ENCODE results near the gene UBXN7. TPM values are rescaled to one million over a fixed set of nuclear protein-coding genes. Genes with fewer than 3 reads are reported as not detected.

Gene UBXN7
- total RNA-seq, 4 donors from 2014 or later = 4.2 to 8.0 (median 5.4) TPM

DNA sequence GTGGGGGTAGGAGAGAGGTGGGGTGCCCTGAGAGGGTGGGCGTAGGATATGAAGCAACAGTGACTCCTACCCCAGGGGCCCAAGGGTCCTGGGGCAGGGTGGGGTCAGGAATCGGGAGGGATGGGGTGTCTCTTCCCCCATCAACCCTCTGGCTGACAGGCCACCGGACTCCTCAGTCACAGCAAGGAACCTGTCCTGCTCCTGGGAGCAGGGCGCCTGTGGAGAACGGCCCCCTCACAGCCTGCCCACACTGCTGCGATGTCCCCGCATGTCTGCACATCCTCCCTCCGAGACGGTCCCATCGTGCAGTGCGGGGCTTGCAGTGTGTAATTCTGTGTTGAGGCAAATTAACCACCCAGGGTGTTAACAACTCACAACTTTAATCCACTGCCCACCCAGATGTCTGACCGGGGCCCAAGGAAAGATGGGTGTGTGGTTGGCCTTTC lies 96.7 kb downstream of the UBXN7 start:
- H3K36me3 ChIP-seq = no peaks in the 10 kb centered on the region
- H3K9me3 ChIP-seq = no peaks in the 10 kb centered on the region
- DNase-seq (no peak), ATAC-seq (no peak)
- H3K4me3 ChIP-seq = no peak overlapping the region
- in situ Hi-C loops (cut with MboI; ENCODE audit: low sequenced_read_pairs in 4 of 4) (no loop called here), intact Hi-C loops (cut with DNase I; ENCODE audit: low total_unique reads) (no loop called here)
- no peak overlapping the region for H3K27ac ChIP-seq
- H3K27me3 ChIP-seq = peaks cover 0 to 4% (median 2%) of the 10 kb centered on the region in 3 donors
- TF ChIP-seq POLR2A (IDR thresholded peaks at IDR 0.05) = no peak
- TF ChIP-seq, protein P1, sequence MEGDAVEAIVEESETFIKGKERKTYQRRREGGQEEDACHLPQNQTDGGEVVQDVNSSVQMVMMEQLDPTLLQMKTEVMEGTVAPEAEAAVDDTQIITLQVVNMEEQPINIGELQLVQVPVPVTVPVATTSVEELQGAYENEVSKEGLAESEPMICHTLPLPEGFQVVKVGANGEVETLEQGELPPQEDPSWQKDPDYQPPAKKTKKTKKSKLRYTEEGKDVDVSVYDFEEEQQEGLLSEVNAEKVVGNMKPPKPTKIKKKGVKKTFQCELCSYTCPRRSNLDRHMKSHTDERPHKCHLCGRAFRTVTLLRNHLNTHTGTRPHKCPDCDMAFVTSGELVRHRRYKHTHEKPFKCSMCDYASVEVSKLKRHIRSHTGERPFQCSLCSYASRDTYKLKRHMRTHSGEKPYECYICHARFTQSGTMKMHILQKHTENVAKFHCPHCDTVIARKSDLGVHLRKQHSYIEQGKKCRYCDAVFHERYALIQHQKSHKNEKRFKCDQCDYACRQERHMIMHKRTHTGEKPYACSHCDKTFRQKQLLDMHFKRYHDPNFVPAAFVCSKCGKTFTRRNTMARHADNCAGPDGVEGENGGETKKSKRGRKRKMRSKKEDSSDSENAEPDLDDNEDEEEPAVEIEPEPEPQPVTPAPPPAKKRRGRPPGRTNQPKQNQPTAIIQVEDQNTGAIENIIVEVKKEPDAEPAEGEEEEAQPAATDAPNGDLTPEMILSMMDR (IDR thresholded peaks at IDR 0.05 in 4 of 5, conservative IDR thresholded peaks at IDR 0.05 in 1 of 5) = no peak
- peaks cover 0 to 4% of the 10 kb centered on the region in 2 donors for H3K4me1 ChIP-seq

DNA sequence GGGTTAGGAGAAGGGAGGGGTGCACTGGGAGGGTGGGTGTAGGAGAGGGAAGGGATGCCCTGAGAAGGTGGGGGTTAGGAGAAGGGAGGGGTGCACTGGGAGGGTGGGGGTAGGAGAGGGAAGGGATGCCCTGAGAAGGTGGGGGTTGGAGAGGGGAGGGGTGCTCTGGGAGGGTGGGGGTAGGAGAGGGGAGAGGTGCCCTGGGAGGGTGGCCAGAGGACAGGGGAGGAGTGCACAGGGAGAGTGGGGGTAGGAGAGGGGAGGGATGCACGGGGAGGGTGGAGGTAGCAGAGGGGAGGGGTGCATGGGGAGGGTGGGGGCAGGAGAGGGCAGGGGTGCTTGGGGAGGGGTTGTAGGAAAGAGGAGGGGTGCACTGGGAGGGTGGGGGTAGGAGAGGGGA lies 97.2 kb downstream of the UBXN7 start:
- Histone ChIP-seq H3K9me3 (no peaks in the 10 kb centered on the region), H3K36me3 (no peaks in the 10 kb centered on the region), H3K4me3 (no peak overlapping the region), H3K27me3 (peaks cover 0 to 4% (median 2%) of the 10 kb centered on the region in 3 donors), H3K27ac (no peak overlapping the region), H3K4me1 (peaks cover 0 to 4% of the 10 kb centered on the region in 2 donors)
- in situ Hi-C loops (cut with MboI; ENCODE audit: low sequenced_read_pairs in 4 of 4) (no loop called here), intact Hi-C loops (cut with DNase I; ENCODE audit: low total_unique reads) (no loop called here)
- TF ChIP-seq, protein P1 (IDR thresholded peaks at IDR 0.05 in 4 of 5, conservative IDR thresholded peaks at IDR 0.05 in 1 of 5) = no peak
- no peak for TF ChIP-seq POLR2A (IDR thresholded peaks at IDR 0.05)
- DNase-seq (no peak), ATAC-seq (no peak)

GRCh38 chr3:196332168-196332567 lies 100.1 kb downstream of the UBXN7 start:
- H3K4me3 ChIP-seq = no peak overlapping the region
- in situ Hi-C loops (cut with MboI; ENCODE audit: low sequenced_read_pairs in 4 of 4) (no loop called here), intact Hi-C loops (cut with DNase I; ENCODE audit: low total_unique reads) (no loop called here)
- peaks cover 0 to 4% (median 2%) of the 10 kb centered on the region in 3 donors for H3K27me3 ChIP-seq
- DNase-seq = peak in 1 of 2 donors; percentile 46
- no peaks in the 10 kb centered on the region for H3K9me3 ChIP-seq
- no peak for TF ChIP-seq POLR2A (IDR thresholded peaks at IDR 0.05)
- TF ChIP-seq, protein P1 (IDR thresholded peaks at IDR 0.05 in 4 of 5, conservative IDR thresholded peaks at IDR 0.05 in 1 of 5) = no peak
- no peak for ATAC-seq
- H3K4me1 ChIP-seq = peaks cover 0 to 4% of the 10 kb centered on the region in 2 donors
- no peak overlapping the region for H3K27ac ChIP-seq
- no peaks in the 10 kb centered on the region for H3K36me3 ChIP-seq

DNA sequence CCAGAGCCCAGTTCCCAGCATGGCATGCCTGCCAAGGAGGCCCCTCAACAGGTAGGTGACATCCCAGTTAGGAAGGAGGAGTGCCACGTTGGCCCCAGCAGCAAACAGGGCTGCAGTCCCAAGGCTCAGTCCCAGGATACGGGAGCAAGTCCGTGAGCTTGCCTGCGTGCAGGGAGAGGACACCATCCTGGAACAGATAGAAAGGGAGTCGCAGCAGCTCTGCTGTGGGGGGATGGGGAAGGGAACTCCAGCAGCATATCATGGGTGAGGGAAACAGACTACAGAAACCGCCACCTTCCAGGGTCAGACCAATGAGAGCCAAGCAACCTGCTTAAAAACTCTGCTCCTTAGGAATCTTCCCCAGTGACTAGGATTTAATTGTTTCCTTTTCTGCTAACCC lies 104.8 kb downstream of the UBXN7 start:
- no peaks in the 10 kb centered on the region for H3K27me3 ChIP-seq
- TF ChIP-seq POLR2A (IDR thresholded peaks at IDR 0.05) = no peak
- TF ChIP-seq, protein P1 (IDR thresholded peaks at IDR 0.05 in 4 of 5, conservative IDR thresholded peaks at IDR 0.05 in 1 of 5) = no peak
- no peaks in the 10 kb centered on the region for H3K9me3 ChIP-seq
- H3K4me1 ChIP-seq = peaks cover 0 to 3% of the 10 kb centered on the region in 2 donors
- ATAC-seq = no peak
- no peak overlapping the region for H3K27ac ChIP-seq
- in situ Hi-C loops (cut with MboI; ENCODE audit: low sequenced_read_pairs in 4 of 4) = no loop called here
- no peak for DNase-seq
- intact Hi-C loops (cut with DNase I; ENCODE audit: low total_unique reads) = no loop called here
- H3K36me3 ChIP-seq = no peaks in the 10 kb centered on the region
- no peak overlapping the region for H3K4me3 ChIP-seq

DNA sequence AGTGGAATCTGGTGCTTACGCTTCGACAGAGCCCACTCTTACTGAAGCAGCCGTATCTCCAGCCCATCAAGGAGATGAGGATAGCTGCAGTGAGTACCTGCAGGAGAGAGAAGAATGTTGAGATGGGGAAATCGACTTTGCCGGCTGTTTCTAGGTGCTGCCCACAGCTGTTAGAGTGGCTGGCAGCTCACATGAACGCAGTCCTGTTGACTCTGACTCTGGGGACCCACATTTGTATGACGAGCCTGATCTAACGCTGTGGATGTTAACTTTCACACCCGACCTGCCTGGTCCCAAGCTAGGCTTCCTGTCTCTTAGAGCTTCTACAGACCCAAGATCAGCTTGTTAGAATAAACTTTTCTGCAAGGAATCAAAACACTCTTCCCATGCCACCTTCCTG lies 105.3 kb downstream of the UBXN7 start:
- TF ChIP-seq POLR2A (IDR thresholded peaks at IDR 0.05) = no peak
- TF ChIP-seq, protein P1 (IDR thresholded peaks at IDR 0.05 in 4 of 5, conservative IDR thresholded peaks at IDR 0.05 in 1 of 5) = no peak
- DNase-seq = no peak
- no peak for ATAC-seq
- intact Hi-C loops (cut with DNase I; ENCODE audit: low total_unique reads) = no loop called here
- peaks cover 0 to 3% of the 10 kb centered on the region in 2 donors for H3K4me1 ChIP-seq
- no peak overlapping the region for H3K27ac ChIP-seq
- H3K27me3 ChIP-seq = no peaks in the 10 kb centered on the region
- no peak overlapping the region for H3K4me3 ChIP-seq
- H3K9me3 ChIP-seq = no peaks in the 10 kb centered on the region
- no peaks in the 10 kb centered on the region for H3K36me3 ChIP-seq
- in situ Hi-C loops (cut with MboI; ENCODE audit: low sequenced_read_pairs in 4 of 4) = no loop called here

Data from gastrocnemius medialis (tissue), 4 donors.